Stimulated activated CD4-positive, alpha-beta T cell treated with anti-CD3 and anti-CD28 coated beads, Interleukin-2, amount 100 ng/mL, for 24 hours (primary cell): ENCODE data around the gene TMEM263.
"Not testable (repeated sequence)": the region's sequence is repeated elsewhere in the genome, so short reads cannot be mapped to it uniquely, and the experiment has no call there.

Experiments
- DNase-seq, 2 donors: peaks; one replicate each; pipeline ENCODE4 v3.0.0-alpha.2; 2020

The TMEM263 gene

DNA sequence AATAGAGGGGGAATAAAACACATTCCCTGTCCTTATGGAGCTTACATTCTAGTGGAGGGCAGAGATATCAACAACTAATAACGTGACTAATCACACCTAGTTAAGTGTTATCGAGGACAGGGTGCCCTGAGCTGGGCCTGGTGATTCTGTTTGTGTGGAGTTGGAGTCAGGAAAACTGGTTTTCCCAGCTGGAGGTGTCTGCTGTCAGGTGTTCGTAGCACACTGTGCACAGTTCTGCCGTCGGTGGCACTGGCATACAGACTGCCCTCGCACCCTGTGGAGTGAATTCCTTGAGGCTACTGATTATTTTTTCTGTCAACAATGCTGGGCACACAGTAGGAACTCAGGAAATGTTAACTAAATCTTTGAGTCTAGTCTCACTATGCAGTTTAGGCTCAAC, 32.1 kb downstream of the TMEM263 start:
- DNase-seq = no peak

DNA sequence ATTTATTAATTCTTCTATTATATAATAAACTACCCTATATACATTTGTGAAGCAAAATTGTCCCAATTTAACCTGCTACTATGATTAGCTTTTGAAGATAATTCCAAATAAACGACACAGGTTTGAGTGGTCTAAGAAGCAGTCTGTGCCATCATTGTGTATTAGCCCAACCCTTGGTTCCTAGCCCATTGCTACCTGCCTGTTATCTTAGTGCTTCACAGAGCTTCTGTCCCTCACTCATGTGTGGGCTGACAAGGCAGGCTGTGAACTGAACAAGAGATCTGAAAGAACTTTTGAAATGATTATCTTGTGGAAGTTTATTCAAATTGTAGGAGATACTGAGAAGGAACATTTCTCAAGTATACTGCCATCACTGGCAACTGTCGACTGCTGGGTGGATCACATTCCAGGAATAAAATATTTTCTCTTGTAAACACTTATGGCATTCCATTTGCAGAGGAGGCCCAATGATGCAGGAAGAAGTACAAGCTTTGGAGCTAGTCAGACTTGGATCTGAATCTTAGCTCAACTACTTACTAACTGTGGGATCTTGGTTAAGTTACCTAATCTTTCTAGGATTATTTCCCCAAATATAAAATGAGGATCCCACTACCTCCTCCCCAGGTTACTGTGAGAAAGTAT, 39.0 kb downstream of the TMEM263 start:
- DNase-seq = no peak

- DNase-seq = not testable (repeated sequence)
Observed at GRCh38 chr12:106996102-106996501, 40.4 kb downstream of the TMEM263 start.

- DNase-seq = no peak
Observed at GRCh38 chr12:106997916-106998315, 42.2 kb downstream of the TMEM263 start.

GRCh38 chr12:106999446-106999845, 43.7 kb downstream of the TMEM263 start:
- DNase-seq = no peak

DNA sequence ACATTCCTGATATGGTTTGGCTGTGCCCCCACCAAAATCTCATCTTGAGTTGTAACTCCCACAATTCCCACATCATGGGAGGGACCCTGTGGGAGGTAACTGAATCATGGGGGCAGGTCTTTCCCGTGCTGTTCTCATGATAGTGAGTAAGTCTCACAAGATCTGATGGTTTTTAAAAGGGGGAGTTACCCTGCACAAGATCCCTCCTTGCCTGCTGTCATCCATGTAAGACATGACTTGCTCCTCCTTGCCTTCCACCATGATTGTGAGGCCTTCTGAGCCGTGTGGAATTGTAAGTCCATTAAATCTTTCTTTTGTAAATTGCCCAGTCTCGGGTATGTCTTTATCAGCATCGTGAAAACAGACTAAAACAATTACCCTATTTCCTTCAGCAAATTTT, 47.0 kb downstream of the TMEM263 start:
- not testable (repeated sequence) for DNase-seq

GRCh38 chr12:107007411-107007810, 51.7 kb downstream of the TMEM263 start:
- DNase-seq = no peak

DNA sequence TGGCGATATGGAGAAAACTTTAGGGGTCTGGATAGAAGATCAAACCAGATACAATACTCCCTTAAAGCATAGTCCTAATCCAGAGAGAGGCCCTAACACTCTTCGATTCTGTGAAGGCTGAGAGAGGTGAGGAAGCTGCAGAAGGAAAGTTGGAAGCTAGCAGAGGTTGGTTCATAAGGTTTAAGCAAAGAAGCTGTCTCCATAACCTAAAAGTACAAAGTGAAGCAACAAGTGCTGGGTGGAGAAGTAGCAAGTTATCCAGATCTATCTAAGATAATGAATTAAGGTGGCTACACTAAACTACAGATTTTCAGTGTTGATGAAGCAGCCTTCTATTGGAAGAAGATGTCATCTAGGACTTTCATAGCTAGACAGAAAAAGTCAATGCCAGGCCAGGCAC, 55.8 kb downstream of the TMEM263 start:
- DNase-seq = no peak

- DNase-seq = no peak
Observed at GRCh38 chr12:107012736-107013425, 57.2 kb downstream of the TMEM263 start.

GRCh38 chr12:107014055-107014454, 58.3 kb downstream of the TMEM263 start:
- no peak for DNase-seq

- no peak for DNase-seq
Observed at GRCh38 chr12:107017042-107017441, 61.3 kb downstream of the TMEM263 start.

GRCh38 chr12:107019546-107019945, 63.8 kb downstream of the TMEM263 start:
- no peak for DNase-seq
